Prostate gland (tissue), 2 donors: ENCODE data around the gene MMP15.

Experiments used
- POLR2A ChIP-seq: fragments of 450-650 bp; IDR thresholded peaks from one replicate; pipeline ENCODE4 v1.6.1; 2016; ENCODE audit warnings: antibody characterized with exemption, mild to moderate bottlenecking
- POLR2AphosphoS5 ChIP-seq: sonication (generic); formaldehyde crosslinking; IDR thresholded peaks from one replicate; pipeline ENCODE4 v1.6.1; 2017; ENCODE audit warnings: antibody characterized with exemption
- TF ChIP-seq, protein P1 (sequence below), 4 experiments: fragments of 200-600 bp in 2 of 4; fragments of 450-650 bp in 2 of 4; sonication (generic) in 2 of 4; IDR thresholded peaks; 1 replicate in 3 of 4; 2 replicates in 1 of 4; pipeline ENCODE4 v1.5.1; 2016 to 2019; ENCODE audit warnings: antibody characterized with exemption in 4 of 4, mild to moderate bottlenecking in 2 of 4, moderate library complexity in 2 of 4

DNA sequence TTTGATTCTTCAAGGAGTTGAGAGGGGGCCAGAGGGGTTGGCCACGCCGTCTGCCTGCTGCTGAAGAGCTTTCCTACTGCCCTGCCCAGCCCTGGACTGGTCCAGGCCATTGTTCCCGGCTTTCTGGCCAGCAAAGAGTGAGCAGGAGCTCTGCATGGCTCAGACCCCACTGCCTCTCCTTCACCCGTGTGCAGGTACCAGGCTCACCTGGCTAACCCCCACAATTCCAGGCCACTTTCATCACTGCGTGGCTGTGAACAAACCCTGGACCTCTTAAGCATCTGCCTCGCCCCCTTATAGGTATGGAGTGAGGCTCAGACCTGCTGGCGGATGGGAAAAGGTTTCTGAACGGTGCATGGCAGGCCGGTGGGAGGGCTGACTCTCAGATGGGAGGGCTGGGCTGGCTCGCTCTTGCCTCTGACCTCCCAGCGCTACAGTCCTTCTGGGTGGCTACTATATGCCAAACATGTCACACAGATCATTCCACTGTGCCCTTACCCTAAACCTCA lies 33.9 kb upstream of the MMP15 start:
- TF ChIP-seq POLR2A, result no peak
- TF ChIP-seq, protein P1, sequence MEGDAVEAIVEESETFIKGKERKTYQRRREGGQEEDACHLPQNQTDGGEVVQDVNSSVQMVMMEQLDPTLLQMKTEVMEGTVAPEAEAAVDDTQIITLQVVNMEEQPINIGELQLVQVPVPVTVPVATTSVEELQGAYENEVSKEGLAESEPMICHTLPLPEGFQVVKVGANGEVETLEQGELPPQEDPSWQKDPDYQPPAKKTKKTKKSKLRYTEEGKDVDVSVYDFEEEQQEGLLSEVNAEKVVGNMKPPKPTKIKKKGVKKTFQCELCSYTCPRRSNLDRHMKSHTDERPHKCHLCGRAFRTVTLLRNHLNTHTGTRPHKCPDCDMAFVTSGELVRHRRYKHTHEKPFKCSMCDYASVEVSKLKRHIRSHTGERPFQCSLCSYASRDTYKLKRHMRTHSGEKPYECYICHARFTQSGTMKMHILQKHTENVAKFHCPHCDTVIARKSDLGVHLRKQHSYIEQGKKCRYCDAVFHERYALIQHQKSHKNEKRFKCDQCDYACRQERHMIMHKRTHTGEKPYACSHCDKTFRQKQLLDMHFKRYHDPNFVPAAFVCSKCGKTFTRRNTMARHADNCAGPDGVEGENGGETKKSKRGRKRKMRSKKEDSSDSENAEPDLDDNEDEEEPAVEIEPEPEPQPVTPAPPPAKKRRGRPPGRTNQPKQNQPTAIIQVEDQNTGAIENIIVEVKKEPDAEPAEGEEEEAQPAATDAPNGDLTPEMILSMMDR (IDR thresholded peaks at IDR 0.05), result no peak
- no peak for TF ChIP-seq POLR2AphosphoS5
